ENCODE measurements around the gene ID3. TPM values are rescaled to one million over a fixed set of nuclear protein-coding genes. Genes with fewer than 3 reads are reported as not detected.
"Not testable (repeated sequence)": the region's sequence is repeated elsewhere in the genome, so short reads cannot be mapped to it uniquely, and the experiment has no call there.

Gene ID3
- total and polyA plus RNA-seq, 10 donors = 49.5 to 122 (median 71.6) TPM

GRCh38 chr1:23543707-23544443 is 15.4 kb downstream of the ID3 start:
- H3K27ac ChIP-seq = no peak overlapping the region
- intact Hi-C loops (cut with DNase I; ENCODE audit: low total_unique reads) = loop anchor here (1.0 kb wide), 1 partner anchor 93 kb away; no protein-coding TSS in a partner anchor

DNA sequence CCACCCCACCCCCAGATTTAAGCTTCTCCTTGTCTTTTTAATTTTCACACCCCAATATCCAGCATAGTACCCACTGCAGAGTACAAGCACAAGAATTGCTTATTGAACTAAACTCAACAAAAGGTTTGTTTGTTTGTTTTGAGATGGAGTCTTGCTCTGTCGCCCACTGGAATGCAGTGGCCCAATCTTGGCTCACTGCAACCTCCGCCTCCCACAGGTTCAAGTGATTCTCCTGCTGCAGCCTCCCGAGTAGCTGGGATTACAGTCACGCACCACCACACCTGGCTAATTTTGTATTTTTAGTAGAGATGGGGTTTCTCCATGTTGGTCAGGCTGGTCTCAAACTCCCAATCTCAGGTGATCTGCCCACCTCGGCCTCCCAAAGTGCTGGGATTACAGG is 16.4 kb downstream of the ID3 start:
- whole genome bisulfite sequencing, 5 donors = 87 to 96% (median 89%) methylated on average over 5 of the region's 5 CpGs
- H3K9me3 ChIP-seq; H3K27me3 ChIP-seq (replicated peaks in 1 of 7); DNase-seq; H3K4me3 ChIP-seq; H3K36me3 ChIP-seq; intact Hi-C loops (cut with DNase I; ENCODE audit: low total_unique reads); H3K27ac ChIP-seq: not testable (repeated sequence)
- peaks cover 13 to 42% (median 23%) of the 10 kb centered on the region in 6 donors for H3K4me1 ChIP-seq

More at GRCh38 chr1:23543707-23544443, 15.4 kb downstream of the ID3 start:
- 82 to 86% (median 84%) methylated on average over 8 of the region's 8 CpGs for WGBS, 5 donors
- no peak for DNase-seq
- H3K4me1 ChIP-seq = peaks cover 19 to 51% (median 32%) of the 10 kb centered on the region in 6 donors
- no peak overlapping the region for H3K4me3 ChIP-seq
- no peaks in the 10 kb centered on the region for H3K9me3 ChIP-seq
- TF ChIP-seq CTCF (IDR thresholded peaks at IDR 0.05 in 8 of 11, conservative IDR thresholded peaks at IDR 0.05 in 3 of 11) (no peak), POLR2AphosphoS5 (IDR thresholded peaks at IDR 0.05) (no peak), POLR2A (IDR thresholded peaks at IDR 0.05) (no peak)
- no peaks in the 10 kb centered on the region for H3K36me3 ChIP-seq
- H3K27me3 ChIP-seq (replicated peaks in 1 of 7) = no peaks in the 10 kb centered on the region

DNA sequence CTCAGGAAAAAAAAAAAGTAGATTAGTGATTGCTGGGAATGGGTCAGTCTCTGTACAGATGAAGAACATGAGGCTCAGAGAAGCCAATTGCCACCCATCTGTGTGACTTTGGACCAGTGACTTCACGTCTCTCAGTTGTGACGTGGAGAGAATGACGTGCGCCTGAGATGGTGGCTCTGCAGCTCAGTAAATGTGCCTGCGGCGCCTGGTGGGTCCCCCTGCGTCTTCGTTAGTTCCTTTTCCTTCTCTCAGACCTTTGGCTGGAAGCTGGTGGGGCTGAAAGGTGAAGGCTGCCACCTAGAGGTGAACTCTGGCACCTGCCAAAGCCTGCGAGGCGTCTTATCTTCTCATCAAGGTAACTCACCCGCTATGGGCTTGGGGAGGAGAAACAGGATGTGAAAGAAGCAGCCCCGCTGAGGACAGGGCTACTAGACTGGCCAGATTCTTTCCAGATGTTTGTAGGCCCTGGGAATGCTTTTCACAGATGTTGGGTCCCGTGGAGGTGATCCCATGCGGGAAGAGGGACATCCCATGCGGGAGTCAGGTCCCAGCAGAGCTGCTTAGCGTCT is 19.5 kb downstream of the ID3 start:
- H3K27me3 ChIP-seq (replicated peaks in 1 of 7) = no peaks in the 10 kb centered on the region
- intact Hi-C loops (cut with DNase I; ENCODE audit: low total_unique reads) = loop anchor here (5.0 kb wide), 1 partner anchor 42 kb away; no protein-coding TSS in a partner anchor
- TF ChIP-seq POLR2A (IDR thresholded peaks at IDR 0.05) (no peak), POLR2AphosphoS5 (IDR thresholded peaks at IDR 0.05) (peak in 2 of 3 donors; percentile 50 to 55), CTCF (IDR thresholded peaks at IDR 0.05 in 8 of 11, conservative IDR thresholded peaks at IDR 0.05 in 3 of 11) (peak; percentile 92 to 97 (median 96))
- peak; percentile 95 for DNase-seq
- H3K27ac ChIP-seq = peak overlapping the region in 3 of 8 donors; percentile 13 to 55 (median 30)
- H3K4me1 ChIP-seq = peaks cover 9 to 49% (median 17%) of the 10 kb centered on the region in 6 donors
- H3K36me3 ChIP-seq = no peaks in the 10 kb centered on the region
- peak overlapping the region in 1 of 8 donors; percentile 29 for H3K4me3 ChIP-seq
- WGBS, 5 donors = 3 to 12% (median 5%) methylated on average over 16 of the region's 16 CpGs
- H3K9me3 ChIP-seq = no peaks in the 10 kb centered on the region

GRCh38 chr1:23537296-23537973 is 21.9 kb downstream of the ID3 start:
- TF ChIP-seq CTCF (IDR thresholded peaks at IDR 0.05 in 8 of 11, conservative IDR thresholded peaks at IDR 0.05 in 3 of 11) = no peak
- no peak for TF ChIP-seq POLR2A (IDR thresholded peaks at IDR 0.05)
- TF ChIP-seq POLR2AphosphoS5 (IDR thresholded peaks at IDR 0.05) = no peak
- intact Hi-C loops (cut with DNase I; ENCODE audit: low total_unique reads) = loop anchor here (5.0 kb wide), 1 partner anchor 40 kb away; no protein-coding TSS in a partner anchor
- H3K4me1 ChIP-seq = peaks cover 12 to 60% (median 30%) of the 10 kb centered on the region in 6 donors
- no peak overlapping the region for H3K4me3 ChIP-seq
- DNase-seq = no peak
- 60 to 71% (median 64%) methylated on average over 9 of the region's 9 CpGs for WGBS, 5 donors
- H3K27ac ChIP-seq = no peak overlapping the region
- H3K9me3 ChIP-seq = no peaks in the 10 kb centered on the region
- H3K36me3 ChIP-seq = no peaks in the 10 kb centered on the region
- H3K27me3 ChIP-seq (replicated peaks in 1 of 7) = no peaks in the 10 kb centered on the region
